HL-60 (cell line): ENCODE data around the gene CLDN14.

Experiments used
- CTCF ChIP-seq: IDR thresholded peaks from one replicate; pipeline ENCODE4 v1.5.1; 2011; ENCODE audit warnings: low read length, control low read depth, inconsistent platforms; ENCODE audit not compliant: insufficient read depth
- POLR2AphosphoS5 ChIP-seq: IDR thresholded peaks from 2 replicates; pipeline ENCODE4 v1.6.1; 2012; ENCODE audit warnings: low read depth
- REST ChIP-seq: IDR thresholded peaks from 2 replicates; pipeline ENCODE4 v1.6.1; 2012; ENCODE audit warnings: low read depth; ENCODE audit not compliant: insufficient replicate concordance
- SPI1 ChIP-seq: IDR thresholded peaks from 2 replicates; pipeline ENCODE4 v1.6.1; 2012; ENCODE audit warnings: low read depth, mild to moderate bottlenecking, borderline replicate concordance

GRCh38 chr21:36517366-36518075, 37.6 kb upstream of the CLDN14 start:
- TF ChIP-seq CTCF, result no peak
- TF ChIP-seq POLR2AphosphoS5, result no peak
- no peak for TF ChIP-seq REST
- no peak for TF ChIP-seq SPI1
